HepG2 (cell line): ENCODE data around the gene ANKRD13D. TPM values are rescaled to one million over a fixed set of nuclear protein-coding genes. Genes with fewer than 3 reads are reported as not detected.

ENCODE experiments used
- AGO1 ChIP-seq: fragments of 200-400 bp; formaldehyde crosslinking; IDR thresholded peaks from 2 replicates; pipeline ENCODE4 v1.6.1; 2017; ENCODE audit warnings: mild to moderate bottlenecking, low read depth, low read length, moderate library complexity; ENCODE audit not compliant: poor library complexity, severe bottlenecking
- ARNTL ChIP-seq: sonication (generic); formaldehyde crosslinking; IDR thresholded peaks from 2 replicates; pipeline ENCODE4 v1.4.0; 2020; ENCODE audit warnings: mild to moderate bottlenecking, missing genetic modification reagents
- BORCS8-MEF2B ChIP-seq: sonication (generic); formaldehyde crosslinking; IDR thresholded peaks from 2 replicates; pipeline ENCODE4 v1.8.0; 2022; ENCODE audit warnings: mild to moderate bottlenecking, missing genetic modification reagents
- CBFB ChIP-seq: sonication (generic); formaldehyde crosslinking; IDR thresholded peaks from 2 replicates; pipeline ENCODE4 v1.4.0; 2020; ENCODE audit warnings: missing genetic modification reagents
- ELF3 ChIP-seq: IDR thresholded peaks from 2 replicates; pipeline ENCODE4 v1.6.1; 2016; ENCODE audit warnings: missing genetic modification reagents, missing compliant biosample characterization
- FOXK1 ChIP-seq: sonication (generic); formaldehyde crosslinking; IDR thresholded peaks from 2 replicates; pipeline ENCODE4 v1.4.0; 2020; ENCODE audit warnings: low read depth, missing genetic modification reagents, borderline replicate concordance
- PHF21A ChIP-seq: sonication (generic); formaldehyde crosslinking; IDR thresholded peaks from 2 replicates; pipeline ENCODE4 v1.5.0; 2020; ENCODE audit warnings: mild to moderate bottlenecking, missing genetic modification reagents
- RXRB ChIP-seq: IDR thresholded peaks from 2 replicates; pipeline ENCODE4 v1.6.1; 2016; ENCODE audit warnings: borderline replicate concordance, missing genetic modification reagents, missing compliant biosample characterization
- SMYD3 ChIP-seq: sonication (generic); formaldehyde crosslinking; IDR thresholded peaks from 2 replicates; pipeline ENCODE4 v1.8.1; 2023; ENCODE audit warnings: mild to moderate bottlenecking, missing genetic modification reagents
- SNAI1 ChIP-seq: sonication (generic); formaldehyde crosslinking; IDR thresholded peaks from 2 replicates; pipeline ENCODE4 v1.5.0; 2020; ENCODE audit warnings: mild to moderate bottlenecking, missing genetic modification reagents, borderline replicate concordance
- TCF7L2 ChIP-seq: IDR thresholded peaks from 2 replicates; pipeline ENCODE4 v1.6.1; 2011; ENCODE audit warnings: mild to moderate bottlenecking, low read depth, low read length, moderate library complexity
- TP53 ChIP-seq: sonication (generic); formaldehyde crosslinking; conservative IDR thresholded peaks from 2 replicates; pipeline ENCODE4 v1.4.0; 2020; ENCODE audit warnings: missing genetic modification reagents
- TRIM24 ChIP-seq: sonication (generic); formaldehyde crosslinking; IDR thresholded peaks from 2 replicates; pipeline ENCODE4 v1.8.0; 2022; ENCODE audit warnings: mild to moderate bottlenecking, missing genetic modification reagents
- U2AF1 ChIP-seq: fragments of 200-400 bp; formaldehyde crosslinking; optimal IDR thresholded peaks from 2 replicates; pipeline ENCODE3; 2017; ENCODE audit warnings: mild to moderate bottlenecking, low read depth, low read length
- ZBTB42 ChIP-seq: sonication (generic); formaldehyde crosslinking; IDR thresholded peaks from 2 replicates; pipeline ENCODE4 v1.5.0; 2020; ENCODE audit warnings: mild to moderate bottlenecking, missing genetic modification reagents
- ZEB1 ChIP-seq: IDR thresholded peaks from 2 replicates; pipeline ENCODE4 v1.6.1; 2012; ENCODE audit warnings: mild to moderate bottlenecking, low read depth, inconsistent platforms; ENCODE audit not compliant: insufficient replicate concordance
- ZIK1 ChIP-seq: sonication (generic); formaldehyde crosslinking; IDR thresholded peaks from 2 replicates; pipeline ENCODE4 v1.5.0; 2020; ENCODE audit warnings: mild to moderate bottlenecking, low read depth, missing genetic modification reagents, borderline replicate concordance
- ZNF20 ChIP-seq: sonication (generic); formaldehyde crosslinking; IDR thresholded peaks from 2 replicates; pipeline ENCODE4 v1.4.0; 2020; ENCODE audit warnings: mild to moderate bottlenecking, moderate library complexity, missing genetic modification reagents
- ZNF207 ChIP-seq: fragments of 450-650 bp; IDR thresholded peaks from 2 replicates; pipeline ENCODE4 v1.6.1; 2016; ENCODE audit warnings: antibody characterized with exemption, borderline replicate concordance
- ZNF274 ChIP-seq: sonication (generic); formaldehyde crosslinking; IDR thresholded peaks from 2 replicates; pipeline ENCODE4 v1.5.1; 2020; ENCODE audit warnings: mild to moderate bottlenecking, missing genetic modification reagents
- ZNF766 ChIP-seq: sonication (generic); formaldehyde crosslinking; IDR thresholded peaks from 2 replicates; pipeline ENCODE4 v1.5.0; 2020; ENCODE audit warnings: missing genetic modification reagents, borderline replicate concordance
- polyA plus RNA-seq, 8 experiments: library from polyadenylated mRNA; depleted of rRNA in 3 of 8; stranded (reverse) in 7 of 8; unstranded in 1 of 8; fragments of >200 nt; fragmentation: Illumina TruSeq in 4 of 8; extraction: Trizol in 4 of 8; gene quantifications; 2 replicates each; pipeline versions ENCODE4 v1.2.1 to v1.2.3, GENCODE V29; 2011 to 2016; ENCODE audit warnings: low read depth in 4 of 8, missing spikeins in 1 of 8, mixed read lengths in 1 of 8; ENCODE audit not compliant: insufficient read depth in 1 of 8
- total RNA-seq, 5 experiments: library from RNA; depleted of rRNA; stranded (reverse); fragments of >200 nt; fragmentation: Illumina TruSeq; extraction: Trizol; gene quantifications; 2 replicates each; pipeline ENCODE4 v1.2.3, GENCODE V29; 2016; ENCODE audit warnings: low read depth in 1 of 5
- TF ChIP-seq, protein P1 (sequence below): sonication (generic); formaldehyde crosslinking; IDR thresholded peaks from 2 replicates; pipeline ENCODE4 v1.4.0; 2020; ENCODE audit warnings: missing genetic modification reagents
- TF ChIP-seq, protein P2 (sequence below), 2 experiments: fragments of 450-650 bp in 1 of 2; sonication (generic) in 1 of 2; formaldehyde crosslinking; IDR thresholded peaks; 2 replicates each; pipeline versions ENCODE4 v1.5.0 to v1.8.0; 2020 to 2022; ENCODE audit warnings: mild to moderate bottlenecking in 1 of 2, missing genetic modification reagents in 1 of 2
- TF ChIP-seq, protein P3 (sequence below): sonication (generic); formaldehyde crosslinking; IDR thresholded peaks from 2 replicates; pipeline ENCODE4 v1.8.1; 2023; ENCODE audit warnings: mild to moderate bottlenecking, missing genetic modification reagents
- TF ChIP-seq, protein P4 (sequence below): IDR thresholded peaks from 2 replicates; pipeline ENCODE4 v1.6.1; 2016; ENCODE audit warnings: low read depth, control low read depth

Gene ANKRD13D
- total and polyA plus RNA-seq, 2 of the 13 experiments (the other 11 are each of a cell fraction or from before 2014, with no cell fraction given): 18.6 to 27.3 TPM

DNA sequence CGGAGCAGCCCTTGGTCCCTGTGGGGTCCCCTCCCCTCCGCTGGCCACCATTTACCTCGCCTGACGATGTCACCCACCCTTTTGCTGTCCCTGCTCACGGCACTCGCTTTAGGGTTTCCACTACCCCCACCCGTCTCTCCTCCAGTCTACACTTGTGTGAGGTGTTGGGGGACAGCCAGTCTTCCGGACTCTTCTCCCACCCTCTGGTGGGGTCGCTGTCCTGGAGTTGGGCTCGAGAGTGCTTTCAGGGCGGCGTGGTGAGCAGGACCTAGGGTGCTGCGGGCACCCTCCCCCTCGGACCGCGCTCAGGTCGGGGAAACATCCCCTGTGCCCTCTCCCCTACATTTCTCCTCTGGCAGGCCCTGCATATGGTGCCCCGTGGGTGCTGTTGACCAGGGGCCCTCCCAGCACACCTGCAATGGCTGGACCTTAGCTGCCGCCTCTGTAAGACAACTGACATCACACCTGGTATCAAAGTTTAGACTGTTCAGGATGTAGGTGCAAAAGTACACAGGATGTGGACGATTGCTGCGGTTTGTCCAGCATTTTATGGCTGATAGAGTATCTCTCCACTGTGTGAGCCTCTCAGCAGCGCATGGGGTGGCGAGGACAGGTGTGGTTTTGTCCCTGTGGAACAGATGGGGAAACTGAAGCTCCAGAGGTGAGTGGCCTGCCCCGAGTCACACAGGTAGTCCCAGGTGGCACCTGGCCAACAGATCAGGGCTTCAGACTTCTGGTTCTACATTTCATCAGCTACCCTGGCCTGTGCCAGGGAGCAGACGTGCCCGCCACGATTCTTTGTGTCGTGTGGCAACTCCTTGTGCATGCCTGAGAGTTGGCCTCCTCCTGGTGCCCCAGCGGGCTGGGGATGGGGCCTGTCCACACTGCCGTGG lies 21.7 kb upstream of the ANKRD13D start (continued):
- TF ChIP-seq, protein P1, sequence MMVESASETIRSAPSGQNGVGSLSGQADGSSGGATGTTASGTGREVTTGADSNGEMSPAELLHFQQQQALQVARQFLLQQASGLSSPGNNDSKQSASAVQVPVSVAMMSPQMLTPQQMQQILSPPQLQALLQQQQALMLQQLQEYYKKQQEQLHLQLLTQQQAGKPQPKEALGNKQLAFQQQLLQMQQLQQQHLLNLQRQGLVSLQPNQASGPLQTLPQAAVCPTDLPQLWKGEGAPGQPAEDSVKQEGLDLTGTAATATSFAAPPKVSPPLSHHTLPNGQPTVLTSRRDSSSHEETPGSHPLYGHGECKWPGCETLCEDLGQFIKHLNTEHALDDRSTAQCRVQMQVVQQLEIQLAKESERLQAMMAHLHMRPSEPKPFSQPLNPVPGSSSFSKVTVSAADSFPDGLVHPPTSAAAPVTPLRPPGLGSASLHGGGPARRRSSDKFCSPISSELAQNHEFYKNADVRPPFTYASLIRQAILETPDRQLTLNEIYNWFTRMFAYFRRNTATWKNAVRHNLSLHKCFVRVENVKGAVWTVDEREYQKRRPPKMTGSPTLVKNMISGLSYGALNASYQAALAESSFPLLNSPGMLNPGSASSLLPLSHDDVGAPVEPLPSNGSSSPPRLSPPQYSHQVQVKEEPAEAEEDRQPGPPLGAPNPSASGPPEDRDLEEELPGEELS: peak; percentile 33; the same call in 1 of the 2 replicates
- TF ChIP-seq FOXK1 (CRISPR knock-in tag) (no peak), CBFB (CRISPR knock-in tag) (peak; percentile 57; the same call in 1 of the 2 replicates), ZEB1 (peak; percentile 85), ZBTB42 (CRISPR knock-in tag) (no peak), TP53 (CRISPR knock-in tag) (no peak), SNAI1 (CRISPR knock-in tag) (no peak), SMYD3 (CRISPR knock-in tag) (no peak), ZIK1 (0 out of 2 replicates have a peak, but pooled peaks have one; percentile 26), U2AF1 (no peak), ZNF274 (CRISPR knock-in tag) (0 out of 2 replicates have a peak, but pooled peaks have one; percentile 78), ZNF766 (CRISPR knock-in tag) (peak; percentile 19; the same call in 1 of the 2 replicates), PHF21A (0 out of 2 replicates have a peak, but pooled peaks have one; percentile 13), ZNF207 (no peak), AGO1 (peak; percentile 65), TRIM24 (CRISPR knock-in tag) (no peak), RXRB (CRISPR knock-in tag) (peak; percentile 52; the same call in 1 of the 2 replicates), TCF7L2 (no peak), ELF3 (CRISPR knock-in tag) (peak; percentile 13; the same call in 1 of the 2 replicates), ZNF20 (CRISPR knock-in tag) (no peak), BORCS8-MEF2B (CRISPR knock-in tag) (peak; percentile 40; the same call in 1 of the 2 replicates), ARNTL (CRISPR knock-in tag) (no peak; the same call in 1 of the 2 replicates)
- TF ChIP-seq, protein P2, sequence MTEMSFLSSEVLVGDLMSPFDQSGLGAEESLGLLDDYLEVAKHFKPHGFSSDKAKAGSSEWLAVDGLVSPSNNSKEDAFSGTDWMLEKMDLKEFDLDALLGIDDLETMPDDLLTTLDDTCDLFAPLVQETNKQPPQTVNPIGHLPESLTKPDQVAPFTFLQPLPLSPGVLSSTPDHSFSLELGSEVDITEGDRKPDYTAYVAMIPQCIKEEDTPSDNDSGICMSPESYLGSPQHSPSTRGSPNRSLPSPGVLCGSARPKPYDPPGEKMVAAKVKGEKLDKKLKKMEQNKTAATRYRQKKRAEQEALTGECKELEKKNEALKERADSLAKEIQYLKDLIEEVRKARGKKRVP (CRISPR knock-in tag; IDR thresholded peaks at IDR 0.05): no peak
- TF ChIP-seq, protein P3, sequence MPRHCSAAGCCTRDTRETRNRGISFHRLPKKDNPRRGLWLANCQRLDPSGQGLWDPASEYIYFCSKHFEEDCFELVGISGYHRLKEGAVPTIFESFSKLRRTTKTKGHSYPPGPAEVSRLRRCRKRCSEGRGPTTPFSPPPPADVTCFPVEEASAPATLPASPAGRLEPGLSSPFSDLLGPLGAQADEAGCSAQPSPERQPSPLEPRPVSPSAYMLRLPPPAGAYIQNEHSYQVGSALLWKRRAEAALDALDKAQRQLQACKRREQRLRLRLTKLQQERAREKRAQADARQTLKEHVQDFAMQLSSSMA (CRISPR knock-in tag): 0 out of 2 replicates have a peak, but pooled peaks have one; percentile 49
- TF ChIP-seq, protein P4, sequence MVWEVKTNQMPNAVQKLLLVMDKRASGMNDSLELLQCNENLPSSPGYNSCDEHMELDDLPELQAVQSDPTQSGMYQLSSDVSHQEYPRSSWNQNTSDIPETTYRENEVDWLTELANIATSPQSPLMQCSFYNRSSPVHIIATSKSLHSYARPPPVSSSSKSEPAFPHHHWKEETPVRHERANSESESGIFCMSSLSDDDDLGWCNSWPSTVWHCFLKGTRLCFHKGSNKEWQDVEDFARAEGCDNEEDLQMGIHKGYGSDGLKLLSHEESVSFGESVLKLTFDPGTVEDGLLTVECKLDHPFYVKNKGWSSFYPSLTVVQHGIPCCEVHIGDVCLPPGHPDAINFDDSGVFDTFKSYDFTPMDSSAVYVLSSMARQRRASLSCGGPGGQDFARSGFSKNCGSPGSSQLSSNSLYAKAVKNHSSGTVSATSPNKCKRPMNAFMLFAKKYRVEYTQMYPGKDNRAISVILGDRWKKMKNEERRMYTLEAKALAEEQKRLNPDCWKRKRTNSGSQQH (CRISPR knock-in tag): peak; percentile 38; the same call in 1 of the 2 replicates
